Activated CD4-positive, alpha-beta memory T cell treated with anti-CD3 and anti-CD28 coated beads, Interleukin-2, amount 10 ng/mL, durations not matched to agents 7 days and 5 days (primary cell): ENCODE data around the gene CNDP2. TPM values are rescaled to one million over a fixed set of nuclear protein-coding genes. Genes with fewer than 3 reads are reported as not detected.
"Not testable (repeated sequence)": the region's sequence is repeated elsewhere in the genome, so short reads cannot be mapped to it uniquely, and the experiment has no call there.

ENCODE experiments used
- CTCF ChIA-PET: fragments of 350-600 bp; sonication (Branson Sonifier 250); formaldehyde crosslinking; loops from one replicate; lab custom pipeline; 2021; ENCODE audit warnings: antibody characterized with exemption, inconsistent platforms; lab: Charles Lee
- POLR2A ChIA-PET: fragments of 350-600 bp; sonication (Branson Sonifier 250); formaldehyde crosslinking; loops from one replicate; lab custom pipeline; 2021; ENCODE audit warnings: antibody characterized with exemption; lab: Charles Lee
- DNase-seq: peaks from one replicate; pipeline ENCODE4 v3.0.0-alpha.2; 2020
- H3K27ac Mint-ChIP-seq: one replicate; pipeline ENCODE4 v1.8.0; 2021; ENCODE audit warnings: mild to moderate bottlenecking, mixed read lengths
- H3K27me3 Mint-ChIP-seq: one replicate; pipeline ENCODE4 v1.8.0; 2021; ENCODE audit warnings: mixed read lengths
- H3K36me3 Mint-ChIP-seq: one replicate; pipeline ENCODE4 v1.8.0; 2021; ENCODE audit warnings: low read depth, mixed read lengths
- H3K4me1 Mint-ChIP-seq: one replicate; pipeline ENCODE4 v1.8.0; 2021; ENCODE audit warnings: mixed read lengths
- H3K4me3 Mint-ChIP-seq: one replicate; pipeline ENCODE4 v1.8.0; 2021; ENCODE audit warnings: mild to moderate bottlenecking, mixed read lengths
- H3K9me3 Mint-ChIP-seq: one replicate; pipeline ENCODE4 v1.8.0; 2021; ENCODE audit warnings: mixed read lengths
- total RNA-seq, 2 experiments: library from RNA; stranded (reverse); gene quantifications; one replicate each; pipeline ENCODE4 v1.2.3, GENCODE V29; 2021

The CNDP2 gene
- total RNA-seq, 2 experiments from 2014 or later = 141 to 143 TPM

DNA sequence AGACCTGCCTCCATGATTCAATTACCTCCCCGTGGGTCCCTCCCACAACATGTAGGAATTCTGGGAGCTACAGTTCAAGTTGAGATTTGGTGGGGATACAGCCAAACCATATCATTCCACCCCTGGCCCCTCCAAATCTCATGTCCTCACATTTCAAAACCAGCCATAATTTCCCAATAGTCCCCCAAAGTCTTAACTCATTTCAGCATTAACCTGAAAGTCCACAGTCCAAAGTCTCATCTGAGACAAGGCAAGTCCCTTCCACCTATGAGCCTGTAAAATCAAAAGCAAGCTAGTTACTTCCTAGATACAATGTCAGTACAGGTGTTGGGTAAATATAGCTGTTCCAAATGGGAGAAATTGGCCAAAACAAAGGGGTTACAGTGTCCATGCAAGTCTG, 69.0 kb downstream of the CNDP2 start:
- H3K4me1 Mint-ChIP-seq, H3K27ac Mint-ChIP-seq, H3K4me3 Mint-ChIP-seq, H3K36me3 Mint-ChIP-seq, DNase-seq, POLR2A ChIA-PET: not testable (repeated sequence)
- Mint-ChIP-seq H3K27me3 (peaks cover 15% of the 10 kb centered on the region), H3K9me3 (peaks cover 12% of the 10 kb centered on the region)
- CTCF ChIA-PET = interaction anchor here (1.3 kb wide), 1 partner anchor 13 kb away, joined by 4 read pairs; no protein-coding TSS in a partner anchor

DNA sequence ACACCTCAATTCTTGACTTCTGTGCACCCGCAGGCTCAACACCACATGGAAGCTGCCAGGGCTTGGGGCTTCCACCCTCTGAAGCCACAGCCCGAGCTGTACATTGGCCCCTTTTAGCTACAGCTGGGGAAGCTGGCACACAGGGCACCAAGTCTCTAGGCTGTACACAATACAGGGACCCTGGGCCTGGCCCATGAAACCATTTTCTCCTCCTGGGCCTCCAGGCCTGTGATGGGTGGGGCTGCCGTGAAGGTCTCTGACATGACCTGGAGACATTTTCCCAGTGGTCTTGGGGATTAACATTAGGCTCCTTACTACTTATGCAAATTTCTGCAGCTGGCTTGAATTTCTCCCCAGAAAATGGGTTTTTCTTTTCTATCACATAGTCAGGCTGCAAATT, 69.8 kb downstream of the CNDP2 start:
- CTCF ChIA-PET, H3K4me1 Mint-ChIP-seq, DNase-seq, H3K27ac Mint-ChIP-seq, H3K4me3 Mint-ChIP-seq, POLR2A ChIA-PET, H3K36me3 Mint-ChIP-seq: not testable (repeated sequence)
- peaks cover 12% of the 10 kb centered on the region for H3K9me3 Mint-ChIP-seq
- peaks cover 15% of the 10 kb centered on the region for H3K27me3 Mint-ChIP-seq

DNA sequence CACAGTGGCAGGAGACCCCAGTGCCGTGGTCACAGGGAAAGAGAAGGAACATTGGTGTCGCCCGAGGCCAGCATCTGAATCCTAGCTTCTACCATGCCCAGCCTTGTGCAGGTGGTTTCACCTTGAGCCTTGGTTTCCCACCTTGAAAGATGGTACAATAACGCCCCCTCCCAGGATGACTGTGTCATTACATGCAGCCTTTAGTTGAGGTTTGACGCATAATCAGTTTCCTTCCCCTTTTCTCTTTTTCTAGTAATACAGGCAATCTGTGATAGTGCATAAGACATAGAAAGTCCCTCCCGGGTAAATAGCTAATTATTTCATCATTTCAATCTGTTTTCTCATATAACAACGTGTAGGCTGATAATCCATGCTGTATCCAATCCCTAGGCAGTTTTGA, 71.7 kb downstream of the CNDP2 start:
- no peak for DNase-seq
- H3K4me1 Mint-ChIP-seq = no peaks in the 10 kb centered on the region
- peaks cover 12% of the 10 kb centered on the region for H3K9me3 Mint-ChIP-seq
- CTCF ChIA-PET = no interaction called here
- H3K27ac Mint-ChIP-seq = no peak overlapping the region
- H3K36me3 Mint-ChIP-seq = peaks cover 3% of the 10 kb centered on the region
- POLR2A ChIA-PET = no interaction called here
- H3K27me3 Mint-ChIP-seq = peaks cover 15% of the 10 kb centered on the region
- no peak overlapping the region for H3K4me3 Mint-ChIP-seq

DNA sequence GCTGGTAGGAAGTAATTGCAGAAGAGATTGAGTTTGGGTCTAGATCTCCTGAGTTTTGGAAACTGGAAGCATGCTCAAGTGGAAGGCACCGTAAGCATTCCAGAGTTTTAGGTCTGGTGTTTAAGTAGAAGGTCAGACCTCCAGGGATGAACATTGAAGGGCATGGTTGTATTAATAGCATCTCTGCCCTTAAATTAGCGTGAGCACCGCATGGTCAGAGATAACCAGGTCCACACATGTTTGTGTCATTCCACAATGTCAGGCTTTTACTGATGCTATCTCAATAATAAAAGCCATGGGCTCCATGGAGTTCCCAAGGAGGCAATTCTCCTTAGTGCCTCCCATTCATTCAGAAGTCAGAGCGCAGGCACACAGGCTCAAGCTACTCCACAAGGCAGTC, 73.2 kb downstream of the CNDP2 start:
- no peak for DNase-seq
- H3K4me1 Mint-ChIP-seq = no peaks in the 10 kb centered on the region
- peaks cover 12% of the 10 kb centered on the region for H3K9me3 Mint-ChIP-seq
- ChIA-PET CTCF (no interaction called here), POLR2A (no interaction called here)
- peaks cover 18% of the 10 kb centered on the region for H3K27me3 Mint-ChIP-seq
- H3K36me3 Mint-ChIP-seq = peaks cover 3% of the 10 kb centered on the region
- no peak overlapping the region for H3K27ac Mint-ChIP-seq
- H3K4me3 Mint-ChIP-seq = no peak overlapping the region

DNA sequence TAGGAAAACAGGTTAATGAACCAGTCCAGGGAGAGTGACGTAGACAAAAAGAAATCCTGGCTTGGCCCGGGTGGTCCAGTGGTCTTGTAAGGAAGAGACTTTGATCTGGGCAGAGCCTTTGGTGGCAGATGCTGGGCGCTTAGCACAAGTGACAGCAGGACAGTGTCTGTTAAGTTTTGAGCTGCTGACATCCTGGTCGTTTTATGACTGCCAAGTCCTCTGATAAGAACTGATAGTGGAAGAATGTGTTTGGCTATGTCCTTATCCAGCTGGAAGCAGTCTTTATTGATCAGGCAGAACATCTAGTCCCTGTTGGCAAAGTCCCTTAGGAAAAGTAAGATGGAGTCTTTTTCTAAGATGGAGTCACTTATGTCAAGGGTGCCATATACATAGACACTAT, 74.1 kb downstream of the CNDP2 start:
- Mint-ChIP-seq H3K4me3 (no peak overlapping the region), H3K4me1 (no peaks in the 10 kb centered on the region), H3K27ac (no peak overlapping the region), H3K9me3 (peaks cover 12% of the 10 kb centered on the region), H3K36me3 (peaks cover 3% of the 10 kb centered on the region), H3K27me3 (peaks cover 16% of the 10 kb centered on the region)
- no peak for DNase-seq
- POLR2A ChIA-PET = no interaction called here
- CTCF ChIA-PET = interaction anchor here (0.5 to 0.6 kb wide), 3 partner anchors 176 to 469 kb away, joined by 3 to 6 read pairs (median 4); no protein-coding TSS in a partner anchor

DNA sequence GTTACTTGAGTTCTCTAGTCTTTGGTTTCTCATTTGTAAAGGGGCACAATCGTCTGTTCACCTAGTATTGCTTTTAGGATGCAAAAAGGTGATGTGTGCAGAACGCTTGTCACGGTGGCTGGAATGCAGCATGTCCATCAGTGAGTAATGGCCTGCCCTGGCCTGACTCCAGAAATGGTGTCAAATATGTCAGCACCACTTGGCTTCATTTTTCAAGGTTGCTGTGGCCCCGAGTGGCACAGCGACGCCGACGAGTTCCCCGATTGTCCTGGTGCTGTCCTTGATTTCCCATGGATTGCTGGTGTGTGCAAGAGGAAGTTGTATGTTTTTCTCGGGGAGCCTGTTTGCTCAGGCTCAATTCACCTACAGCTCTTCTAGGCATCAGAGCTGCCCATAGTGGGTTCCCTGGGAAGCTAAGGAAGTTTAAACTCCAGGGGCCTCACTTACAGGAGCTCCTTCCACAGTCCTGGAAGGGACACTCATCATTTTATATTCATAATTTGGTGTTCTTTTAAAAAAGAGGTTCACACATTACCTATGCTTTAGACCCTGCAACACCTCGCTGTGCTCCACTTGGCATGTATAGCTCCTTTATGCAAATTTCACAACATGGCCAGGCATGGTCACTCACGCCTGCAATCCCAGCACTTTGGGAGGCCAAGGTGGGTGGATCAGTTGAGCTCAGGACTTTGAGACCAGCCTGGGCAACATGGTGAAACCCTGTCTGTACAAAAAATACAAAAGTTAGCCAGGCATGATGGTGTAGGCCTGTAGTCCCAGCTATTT, 75.9 kb downstream of the CNDP2 start:
- peaks cover 2% of the 10 kb centered on the region for H3K36me3 Mint-ChIP-seq
- POLR2A ChIA-PET = no interaction called here
- H3K4me1 Mint-ChIP-seq = no peaks in the 10 kb centered on the region
- H3K9me3 Mint-ChIP-seq = peaks cover 4% of the 10 kb centered on the region
- no peak overlapping the region for H3K27ac Mint-ChIP-seq
- CTCF ChIA-PET = interaction anchor here (0.7 to 1.3 kb wide), 2 partner anchors 20 to 84 kb away, joined by 3 to 5 read pairs; no protein-coding TSS in a partner anchor
- DNase-seq = no peak
- no peak overlapping the region for H3K4me3 Mint-ChIP-seq
- H3K27me3 Mint-ChIP-seq = peaks cover 16% of the 10 kb centered on the region

DNA sequence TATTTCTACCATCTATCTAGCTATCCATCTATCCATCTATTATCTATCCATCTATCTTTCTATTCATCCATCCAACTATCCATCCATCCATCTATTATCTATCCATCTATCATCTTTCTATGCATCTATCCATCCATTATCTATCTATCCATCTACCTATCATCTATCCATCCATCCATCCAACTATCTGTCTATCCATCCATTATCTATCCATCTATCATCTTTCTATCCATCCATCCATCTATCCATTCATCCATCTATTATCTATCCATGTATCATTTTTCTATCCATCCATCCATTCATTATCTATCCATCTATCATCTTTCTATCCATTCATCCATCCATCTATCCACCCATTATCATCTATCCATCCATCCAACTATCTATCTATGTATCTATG, 76.9 kb downstream of the CNDP2 start:
- Mint-ChIP-seq H3K4me3 (no peak overlapping the region), H3K27me3 (peaks cover 20% of the 10 kb centered on the region), H3K36me3 (no peaks in the 10 kb centered on the region), H3K4me1 (no peaks in the 10 kb centered on the region), H3K9me3 (no peaks in the 10 kb centered on the region), H3K27ac (no peak overlapping the region)
- ChIA-PET CTCF (interaction anchor here (1.3 kb wide), 1 partner anchor 21 kb away, joined by 5 read pairs; no protein-coding TSS in a partner anchor), POLR2A (no interaction called here)
- DNase-seq = no peak

Other genes with a start within 250 kb of the CNDP2 start
- 10 to 100 TPM; 20.4 to 21.9 TPM for gene CYB5A, start 204.4 kb upstream of the CNDP2 start, total RNA-seq
- gene C18orf63, start 180.5 kb upstream of the CNDP2 start, total RNA-seq = not detected
- gene DIPK1C, start 39.1 kb upstream of the CNDP2 start, total RNA-seq = not detected
- gene CNDP1, start 38.1 kb downstream of the CNDP2 start, total RNA-seq = not detected
- gene ZNF407, start 101.5 kb downstream of the CNDP2 start, total RNA-seq = 10 to 100 TPM; 11.7 to 13.4 TPM